Neural cell (in vitro differentiated cells): ENCODE results near the gene NRP1. TPM values are rescaled to one million over a fixed set of nuclear protein-coding genes. Genes with fewer than 3 reads are reported as not detected.

ENCODE experiments used
- H2AFZ ChIP-seq: fragments of 200-600, 300-800 bp; sonication (generic), shearing (Covaris generic); 2 replicates; pipeline ENCODE4 v1.6.0; 2014; ENCODE audit warnings: low read depth, mild to moderate bottlenecking, antibody characterized with exemption, low read length, moderate library complexity
- H3F3A ChIP-seq: fragments of 200-600 bp; shearing (Covaris generic); 2 replicates; pipeline ENCODE4 v1.6.1; 2016; ENCODE audit warnings: mild to moderate bottlenecking, moderate library complexity, mixed read lengths, antibody characterized with exemption, low read length; ENCODE audit not compliant: insufficient read depth, poor library complexity, severe bottlenecking
- H3K27ac ChIP-seq: fragments of 200-600, 300-800 bp; sonication (generic), shearing (Covaris generic); 2 replicates; pipeline ENCODE4 v1.5.1; 2014; ENCODE audit warnings: mild to moderate bottlenecking, low read length, moderate library complexity
- H3K27me3 ChIP-seq: fragments of 300-800, 200-600 bp; sonication (generic), shearing (Covaris generic); 2 replicates; pipeline ENCODE4 v1.6.0; 2014; ENCODE audit warnings: mild to moderate bottlenecking, low read depth, low read length, moderate library complexity; ENCODE audit not compliant: insufficient read depth
- H3K36me3 ChIP-seq: fragments of 300-800, 200-600 bp; sonication (generic), shearing (Covaris generic); 2 replicates; pipeline ENCODE4 v1.5.1; 2014; ENCODE audit warnings: mild to moderate bottlenecking, antibody characterized with exemption, low read length, moderate library complexity; ENCODE audit not compliant: insufficient read depth
- H3K4me2 ChIP-seq: fragments of 300-800, 200-600 bp; sonication (generic), shearing (Covaris generic); 2 replicates; pipeline ENCODE4 v1.6.0; 2014; ENCODE audit warnings: mild to moderate bottlenecking, low read length
- H3K4me3 ChIP-seq: fragments of 300-800, 200-600 bp; sonication (generic), shearing (Covaris generic); 2 replicates; pipeline ENCODE4 v1.5.1; 2014; ENCODE audit warnings: mild to moderate bottlenecking, low read length, moderate library complexity
- H3K79me2 ChIP-seq: fragments of 200-600 bp; shearing (Covaris generic); replicated peaks from 2 replicates; pipeline ENCODE4 v1.6.0; 2014; ENCODE audit warnings: mild to moderate bottlenecking, low read length, moderate library complexity; ENCODE audit not compliant: insufficient read depth
- H3K9ac ChIP-seq: fragments of 300-800, 200-600 bp; sonication (generic), shearing (Covaris generic); 2 replicates; pipeline ENCODE4 v1.6.1; 2016; ENCODE audit warnings: mild to moderate bottlenecking, low read length, mixed read lengths
- H3K9me2 ChIP-seq: fragments of 200-600 bp; shearing (Covaris generic); 2 replicates; pipeline ENCODE4 v1.6.1; 2016; ENCODE audit warnings: mild to moderate bottlenecking, low read length, mixed read lengths; ENCODE audit not compliant: insufficient read depth
- H3K9me3 ChIP-seq: fragments of 200-600, 300-800 bp; sonication (generic), shearing (Covaris generic); 2 replicates; pipeline ENCODE4 v1.6.1; 2016; ENCODE audit warnings: mild to moderate bottlenecking, mixed run types, low read length, moderate library complexity, mixed read lengths
- H4K20me1 ChIP-seq: fragments of 200-600 bp; shearing (Covaris generic); 2 replicates; pipeline ENCODE4 v1.6.1; 2016; ENCODE audit warnings: mild to moderate bottlenecking, mixed run types; ENCODE audit not compliant: insufficient read depth
- CTCF ChIP-seq: fragments of 450-650 bp; IDR thresholded peaks from 2 replicates; pipeline ENCODE4 v1.5.1; 2014; ENCODE audit warnings: antibody characterized with exemption, mild to moderate bottlenecking, moderate library complexity; ENCODE audit not compliant: poor library complexity, severe bottlenecking
- EP300 ChIP-seq: fragments of 450-650 bp; conservative IDR thresholded peaks from 2 replicates; pipeline ENCODE4 v1.6.1; 2014; ENCODE audit warnings: antibody characterized with exemption, mild to moderate bottlenecking, moderate library complexity; ENCODE audit not compliant: poor library complexity, severe bottlenecking
- EZH2 ChIP-seq: fragments of 200-600, 300-800 bp; shearing (Covaris generic), sonication (generic); IDR thresholded peaks from 2 replicates; pipeline ENCODE4 v1.6.1; 2014; ENCODE audit warnings: antibody characterized with exemption, low read length, borderline replicate concordance, mild to moderate bottlenecking; ENCODE audit not compliant: insufficient read depth, poor library complexity, severe bottlenecking
- MXI1 ChIP-seq: fragments of 450-650 bp; conservative IDR thresholded peaks from 2 replicates; pipeline ENCODE4 v1.6.1; 2014; ENCODE audit warnings: antibody characterized with exemption, mild to moderate bottlenecking; ENCODE audit not compliant: poor library complexity, severe bottlenecking
- POLR2AphosphoS5 ChIP-seq: IDR thresholded peaks from 2 replicates; pipeline ENCODE4 v1.6.1; 2012
- RAD21 ChIP-seq: fragments of 450-650 bp; conservative IDR thresholded peaks from 2 replicates; pipeline ENCODE4 v1.6.1; 2014; ENCODE audit warnings: antibody characterized with exemption, mild to moderate bottlenecking, moderate library complexity
- REST ChIP-seq: IDR thresholded peaks from 2 replicates; pipeline ENCODE4 v1.6.1; 2012; ENCODE audit warnings: borderline replicate concordance
- SMC3 ChIP-seq: fragments of 450-650 bp; conservative IDR thresholded peaks from 2 replicates; pipeline ENCODE4 v1.6.1; 2014; ENCODE audit warnings: antibody characterized with exemption, mild to moderate bottlenecking, moderate library complexity; ENCODE audit not compliant: poor library complexity
- TAF1 ChIP-seq: IDR thresholded peaks from 2 replicates; pipeline ENCODE4 v1.6.1; 2012; ENCODE audit warnings: low read depth
- polyA plus RNA-seq: library from polyadenylated mRNA; depleted of rRNA; stranded (reverse); fragments of >200 nt; gene quantifications from 2 replicates; pipeline ENCODE4 v1.2.3, GENCODE V29; 2014

The NRP1 gene
- polyA plus RNA-seq, 1 donor from 2014 or later, result 23.2 TPM

GRCh38 chr10:33136271-33136670 is 198.2 kb downstream of the NRP1 start:
- Histone ChIP-seq H2AFZ (no peak overlapping the region), H3K9ac (no peak overlapping the region), H3F3A (no peaks in the 10 kb centered on the region), H3K36me3 (no peaks in the 10 kb centered on the region), H3K9me2 (no peaks in the 10 kb centered on the region), H3K79me2 (no peaks in the 10 kb centered on the region), H4K20me1 (no peaks in the 10 kb centered on the region), H3K4me2 (no peak overlapping the region), H3K27me3 (no peaks in the 10 kb centered on the region), H3K9me3 (no peaks in the 10 kb centered on the region), H3K4me3 (no peak overlapping the region), H3K27ac (no peak overlapping the region)
- no peak for TF ChIP-seq CTCF
- no peak for TF ChIP-seq TAF1
- no peak for TF ChIP-seq MXI1
- TF ChIP-seq RAD21, result no peak
- no peak for TF ChIP-seq EZH2
- TF ChIP-seq SMC3, result no peak
- TF ChIP-seq POLR2AphosphoS5, result no peak
- TF ChIP-seq REST, result no peak
- TF ChIP-seq EP300, result no peak

GRCh38 chr10:33134011-33134751 is 200.3 kb downstream of the NRP1 start:
- Histone ChIP-seq H3K9ac (no peak overlapping the region), H3K4me3 (no peak overlapping the region), H3K4me2 (no peak overlapping the region), H2AFZ (no peak overlapping the region), H3K9me2 (no peaks in the 10 kb centered on the region), H3K27ac (no peak overlapping the region), H3K9me3 (no peaks in the 10 kb centered on the region), H3K36me3 (no peaks in the 10 kb centered on the region), H3K79me2 (no peaks in the 10 kb centered on the region), H3K27me3 (no peaks in the 10 kb centered on the region), H4K20me1 (no peaks in the 10 kb centered on the region), H3F3A (no peaks in the 10 kb centered on the region)
- no peak for TF ChIP-seq TAF1
- no peak for TF ChIP-seq REST
- TF ChIP-seq CTCF, result no peak
- TF ChIP-seq RAD21, result no peak
- no peak for TF ChIP-seq EP300
